GM19455 (cell line): ENCODE measurements around the gene BCL2A1.
"Not testable (repeated sequence)": the region's sequence is repeated elsewhere in the genome, so short reads cannot be mapped to it uniquely, and the experiment has no call there.

Experiments used
- ATAC-seq: cut with Tn5 transposase; IDR thresholded peaks from one replicate; pipeline ENCODE4 v1.9.1; 2021; ENCODE audit not compliant: unreplicated experiment

BCL2A1 gene

DNA sequence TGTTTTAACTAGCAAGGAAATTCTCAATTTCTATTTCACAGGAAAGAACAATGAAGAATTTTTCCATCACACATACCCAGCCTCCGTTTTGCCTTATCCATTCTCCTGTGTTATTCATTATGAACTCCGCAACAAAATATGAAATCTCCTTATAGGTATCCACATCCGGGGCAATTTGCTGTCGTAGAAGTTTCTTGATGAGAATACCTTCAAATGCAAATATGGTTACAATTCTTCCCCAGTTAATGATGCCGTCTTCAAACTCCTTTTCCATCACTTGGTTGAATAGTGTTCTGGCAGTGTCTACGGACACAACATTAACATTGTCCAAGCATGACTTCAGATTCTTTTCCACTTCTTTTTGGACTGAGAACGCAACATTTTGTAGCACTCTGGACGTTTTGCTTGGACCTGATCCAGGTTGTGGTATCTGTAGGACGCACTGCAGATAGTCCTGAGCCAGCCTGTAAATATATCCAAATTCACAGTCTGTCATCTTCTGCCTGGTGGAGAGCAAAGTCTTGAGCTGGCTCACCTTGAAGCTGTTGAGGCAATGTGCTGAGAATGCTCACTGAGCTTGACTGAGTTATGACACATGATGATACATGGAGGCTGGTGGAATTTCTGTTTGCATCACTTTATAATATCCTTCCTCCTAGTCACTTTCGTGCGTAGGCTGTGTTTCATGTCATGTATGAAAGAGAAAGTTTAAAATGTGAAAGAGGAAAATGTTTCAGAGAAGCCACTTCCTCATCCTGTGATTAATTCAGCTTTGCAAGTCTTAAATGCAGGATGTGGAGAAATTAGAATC lies at the start of gene BCL2A1:
Gene BCL2A1, minus strand, starts transcription at position 573 of the 811 bp plus-strand sequence. Its CDS starts 77 bp downstream, at position 496.
- ATAC-seq = peak; percentile 52

DNA sequence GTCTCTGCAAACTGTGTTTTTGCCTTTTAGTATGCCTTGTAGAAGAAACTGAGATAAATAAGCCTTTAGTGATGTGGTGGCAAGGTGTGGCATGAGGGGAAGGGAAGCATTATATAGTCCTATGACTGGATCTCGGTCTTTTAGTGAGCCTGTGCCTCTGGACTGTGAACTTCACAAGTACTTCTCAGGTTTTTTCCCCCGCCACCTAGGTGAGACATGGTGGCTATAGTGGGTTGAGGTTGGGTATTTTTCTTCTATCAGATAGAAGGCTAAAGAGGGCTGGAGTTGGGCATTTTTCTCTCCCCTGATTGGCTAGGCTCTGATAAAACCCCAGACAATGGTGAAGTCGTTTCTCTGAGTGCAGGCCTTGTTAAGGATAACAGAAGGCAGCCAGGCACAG lies 49.7 kb upstream of the BCL2A1 start:
- no peak for ATAC-seq

DNA sequence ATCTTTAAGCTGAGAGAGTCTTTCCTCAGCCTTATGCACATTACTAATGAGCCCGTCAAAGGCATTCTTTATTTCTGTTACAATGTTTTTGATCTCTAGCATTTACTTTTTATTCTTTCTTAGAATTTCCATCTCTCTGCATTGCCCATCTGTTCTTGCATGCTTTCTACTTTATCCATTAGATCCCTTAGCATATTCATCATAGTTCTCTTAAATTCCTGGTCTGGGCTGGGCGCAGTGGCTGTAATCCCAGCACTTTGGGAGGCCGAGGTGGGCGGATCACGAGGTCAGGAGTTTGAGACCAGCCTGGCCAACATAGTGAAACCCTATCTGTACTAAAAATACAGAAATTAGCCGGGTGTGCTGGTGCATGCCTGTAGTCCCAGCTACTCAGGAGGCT lies 49.2 kb upstream of the BCL2A1 start:
- ATAC-seq = not testable (repeated sequence)

DNA sequence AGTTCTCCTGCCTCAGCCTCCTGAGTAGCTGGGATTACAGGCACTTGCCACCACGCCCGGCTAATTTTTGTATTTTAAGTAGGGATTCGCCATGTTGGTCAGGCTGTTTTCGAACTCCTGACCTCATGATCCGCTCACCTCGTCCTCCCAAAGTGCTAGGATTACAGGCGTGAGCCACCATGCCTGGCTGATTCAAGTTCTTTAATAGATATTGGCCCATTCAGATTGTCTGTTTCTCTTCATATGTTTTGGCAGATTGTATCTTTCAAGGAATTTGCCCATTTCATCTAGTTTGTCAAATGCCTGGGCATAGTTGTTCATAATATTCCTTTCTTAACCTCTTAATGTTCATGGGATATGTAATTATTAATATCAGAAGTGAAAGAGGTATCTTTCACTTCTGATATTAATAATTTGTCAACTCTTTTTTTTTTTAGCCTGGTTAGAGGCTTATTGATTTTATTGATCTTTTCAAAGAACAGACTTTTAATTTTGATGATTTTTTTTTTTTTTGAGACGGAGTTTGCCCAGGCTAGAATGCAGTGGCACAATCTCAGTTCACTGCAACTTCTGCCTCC lies 48.3 kb upstream of the BCL2A1 start:
- ATAC-seq = no peak

DNA sequence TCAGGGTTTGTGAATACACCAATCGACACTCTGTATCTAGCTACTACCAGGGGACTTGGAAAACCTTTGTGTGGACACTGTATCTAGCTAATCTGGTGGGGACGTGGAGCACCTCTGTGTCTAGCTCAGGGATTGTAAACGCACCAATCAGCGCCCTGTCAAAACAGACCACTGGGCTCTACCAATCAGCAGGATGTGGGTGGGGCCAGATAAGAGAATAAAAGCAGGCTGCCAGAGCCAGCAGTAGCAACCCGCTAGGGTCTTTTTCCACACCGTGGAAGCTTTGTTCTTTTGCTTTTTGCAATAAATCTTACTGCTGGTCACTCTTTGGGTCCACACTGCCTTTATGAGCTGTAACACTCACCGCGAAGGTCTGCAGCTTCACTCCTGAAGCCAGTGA lies 46.1 kb upstream of the BCL2A1 start:
- not testable (repeated sequence) for ATAC-seq

DNA sequence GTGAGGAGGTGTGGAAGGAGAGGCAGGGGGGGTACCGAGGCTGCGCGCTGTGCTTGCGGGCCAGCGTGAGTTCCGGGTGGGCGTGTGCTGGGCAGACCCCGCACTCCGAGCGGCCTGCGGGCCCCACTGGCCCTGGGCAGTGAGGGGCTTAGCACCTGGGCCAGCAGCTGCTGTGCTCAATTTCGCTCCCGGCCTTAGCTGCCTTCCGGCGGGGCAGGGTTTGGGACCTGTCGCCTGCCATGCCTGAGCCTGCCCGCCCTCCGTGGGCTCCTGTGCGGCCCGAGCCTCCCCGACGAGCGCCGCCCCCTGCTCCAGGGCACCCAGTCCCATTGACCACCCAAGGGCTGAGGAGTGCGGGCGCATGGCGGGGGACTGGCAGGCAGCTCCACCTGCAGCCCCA lies 45.5 kb upstream of the BCL2A1 start:
- not testable (repeated sequence) for ATAC-seq

DNA sequence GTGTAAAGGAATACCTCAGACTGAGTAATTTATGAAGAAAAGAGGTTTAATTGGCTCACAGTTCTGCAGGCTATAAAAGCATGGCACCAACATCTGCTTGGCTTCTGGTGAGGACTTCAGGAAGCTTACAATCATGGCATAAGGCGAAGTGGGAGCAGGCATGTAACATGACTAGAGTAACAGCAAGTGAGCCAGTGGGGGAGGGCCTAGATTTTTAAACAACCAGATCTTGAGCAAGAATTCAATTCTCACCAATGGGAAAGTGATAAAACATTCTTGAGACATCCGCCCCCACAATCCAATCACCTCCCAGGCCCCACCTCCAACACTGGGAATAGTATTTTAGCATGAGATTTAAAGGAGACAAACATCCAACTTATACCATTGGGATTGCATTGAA lies 44.2 kb upstream of the BCL2A1 start:
- no peak for ATAC-seq

DNA sequence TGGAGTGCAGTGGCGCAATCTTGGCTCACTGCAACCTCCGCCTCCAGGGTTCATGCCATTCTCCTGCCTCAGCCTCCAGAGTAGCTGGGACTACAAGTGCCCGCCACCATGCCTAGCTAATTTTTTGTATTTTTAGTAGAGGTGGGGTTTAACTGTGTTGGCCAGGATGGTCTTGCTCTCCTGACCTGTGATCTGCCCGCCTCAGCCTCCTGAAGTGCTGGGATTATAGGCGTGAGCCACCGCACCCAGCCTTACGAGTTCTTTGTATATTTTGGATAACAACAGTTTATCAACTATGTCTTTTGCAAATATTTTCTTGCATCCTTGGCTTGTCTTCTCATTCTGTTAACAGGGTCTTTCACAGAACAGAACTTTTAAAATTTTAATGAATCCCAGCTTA lies 43.2 kb upstream of the BCL2A1 start:
- not testable (repeated sequence) for ATAC-seq

DNA sequence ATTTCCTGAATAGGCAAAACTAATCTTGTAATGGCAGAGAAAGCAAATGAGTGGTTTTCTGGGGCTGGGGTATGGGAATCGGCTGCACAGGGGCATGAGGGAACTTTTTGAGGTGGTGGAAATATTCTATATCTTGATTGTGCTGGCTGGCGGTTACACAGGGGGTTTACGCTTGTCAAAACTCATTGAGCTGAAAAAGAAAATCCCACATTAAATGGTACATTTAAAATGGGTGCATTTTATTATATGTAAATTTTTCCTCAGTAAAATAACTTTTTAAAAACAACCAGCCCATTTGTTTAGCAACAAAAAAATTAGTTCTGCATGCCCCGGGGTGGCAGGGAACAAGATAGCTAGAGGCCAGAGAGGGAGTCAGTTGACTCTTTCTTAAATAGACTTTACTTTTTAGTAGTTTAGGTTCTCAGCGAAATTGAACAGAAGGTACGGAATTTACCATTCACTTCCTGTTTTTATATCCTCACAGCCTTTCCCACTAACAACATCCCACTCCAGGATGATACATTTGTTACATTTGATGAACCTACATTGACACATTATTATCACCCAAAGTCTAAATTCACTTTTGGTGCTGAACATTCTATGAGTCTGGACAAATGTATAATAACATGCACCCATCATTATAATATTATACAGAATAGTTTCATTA lies 41.2 kb upstream of the BCL2A1 start:
- no peak for ATAC-seq

DNA sequence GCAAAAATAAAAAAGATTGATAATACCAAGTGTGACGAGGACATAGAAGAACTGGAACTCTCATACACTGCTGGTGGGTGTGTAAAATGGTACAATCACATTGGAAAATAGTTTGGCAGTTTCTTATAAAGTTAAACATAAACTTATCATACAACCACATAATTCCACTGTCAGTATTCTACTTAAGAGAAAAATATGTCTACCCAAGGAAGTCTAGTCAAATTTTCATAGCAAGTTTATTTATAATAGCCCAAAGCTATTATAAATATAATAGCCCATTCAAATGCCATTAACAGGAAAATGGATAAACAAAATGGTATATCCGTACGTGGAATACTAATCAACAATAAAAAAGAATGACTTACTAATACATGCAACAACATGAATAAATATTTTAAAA lies 40.6 kb upstream of the BCL2A1 start:
- no peak for ATAC-seq

DNA sequence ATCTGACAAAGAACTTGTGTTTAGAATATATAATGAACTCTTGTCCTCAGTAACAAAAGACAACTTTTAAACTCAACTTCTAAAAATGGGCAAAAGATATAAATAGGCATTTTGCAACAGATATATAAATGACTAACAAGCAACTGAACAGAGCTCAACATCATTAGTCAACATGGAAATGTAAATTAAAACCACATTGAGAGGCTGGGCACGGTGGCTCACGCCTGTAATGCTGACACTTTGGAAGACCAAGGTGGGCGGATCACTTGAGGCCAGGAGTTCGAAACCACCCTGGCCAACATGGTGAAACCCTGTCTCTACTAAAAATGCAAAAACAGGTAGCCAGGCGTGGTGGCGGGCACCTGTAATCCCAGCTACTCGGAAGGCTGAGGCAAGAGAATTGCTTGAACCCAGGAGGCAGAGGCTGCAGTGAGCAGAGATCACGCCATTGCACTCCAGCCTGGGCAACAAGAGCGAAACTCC lies 40.1 kb upstream of the BCL2A1 start:
- peak; percentile 44 for ATAC-seq

DNA sequence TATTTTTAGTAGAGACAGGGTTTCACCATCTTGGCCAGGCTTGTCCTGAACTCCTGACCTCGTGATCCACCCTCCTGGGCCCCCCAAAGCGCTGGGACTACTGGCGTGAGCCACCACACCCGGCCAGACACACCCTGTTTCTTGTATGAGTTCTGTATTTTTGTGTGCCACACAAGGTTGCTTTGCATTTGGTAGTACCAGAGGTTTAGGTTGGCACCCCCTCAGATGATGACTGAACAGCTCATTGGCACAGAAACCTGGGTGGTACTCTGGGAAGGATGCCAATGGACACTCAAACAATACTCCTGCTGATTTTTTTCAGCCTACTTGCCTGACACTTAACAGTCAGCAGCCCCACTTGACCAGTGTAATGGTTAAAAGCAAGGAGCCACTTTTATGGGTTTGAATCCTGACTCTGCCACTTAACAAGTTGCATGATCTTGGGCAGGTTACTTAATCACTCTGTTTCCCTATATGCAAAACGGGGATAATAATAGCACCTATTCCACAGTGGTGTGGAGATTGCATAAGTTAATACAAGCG lies 39.2 kb upstream of the BCL2A1 start:
- ATAC-seq = no peak

DNA sequence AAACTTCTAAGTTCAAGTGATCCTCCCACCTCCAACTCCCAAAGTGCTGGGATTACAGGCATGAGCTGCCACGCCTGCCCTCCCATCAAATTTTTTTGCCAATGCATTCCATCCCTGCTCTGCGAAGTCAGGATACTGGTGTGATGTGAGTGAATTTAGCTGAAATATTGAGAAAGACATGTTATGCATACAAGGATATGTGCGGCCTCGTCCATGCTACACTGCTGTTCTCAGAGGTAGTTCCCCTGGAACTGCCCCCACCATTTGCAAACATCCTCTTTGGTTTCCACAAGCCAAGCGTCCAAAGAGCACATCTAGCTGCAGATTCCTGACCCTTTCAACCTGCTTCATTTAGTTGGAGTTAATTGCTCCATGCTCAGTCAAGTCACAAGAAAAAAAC lies 36.5 kb upstream of the BCL2A1 start:
- ATAC-seq = no peak

DNA sequence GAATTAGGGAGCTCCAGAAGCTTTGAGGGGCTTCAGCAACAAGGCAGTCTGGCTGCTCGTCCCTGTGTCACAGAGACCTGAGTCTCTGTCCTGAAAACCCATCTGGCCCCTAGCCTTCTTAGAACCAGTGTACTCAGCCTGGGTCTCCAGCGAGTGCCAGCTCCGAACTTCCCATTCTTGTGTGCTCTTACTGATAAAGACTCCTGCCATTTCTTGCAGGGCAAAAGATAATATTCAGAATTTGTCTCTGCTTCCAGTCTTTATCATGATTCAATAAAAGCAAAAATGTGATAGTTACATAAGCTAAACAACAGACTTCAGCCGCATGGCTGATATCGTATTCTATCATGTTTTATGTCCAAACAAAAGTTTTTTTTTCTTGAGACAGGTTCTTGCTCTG lies 36.0 kb upstream of the BCL2A1 start:
- ATAC-seq = no peak

DNA sequence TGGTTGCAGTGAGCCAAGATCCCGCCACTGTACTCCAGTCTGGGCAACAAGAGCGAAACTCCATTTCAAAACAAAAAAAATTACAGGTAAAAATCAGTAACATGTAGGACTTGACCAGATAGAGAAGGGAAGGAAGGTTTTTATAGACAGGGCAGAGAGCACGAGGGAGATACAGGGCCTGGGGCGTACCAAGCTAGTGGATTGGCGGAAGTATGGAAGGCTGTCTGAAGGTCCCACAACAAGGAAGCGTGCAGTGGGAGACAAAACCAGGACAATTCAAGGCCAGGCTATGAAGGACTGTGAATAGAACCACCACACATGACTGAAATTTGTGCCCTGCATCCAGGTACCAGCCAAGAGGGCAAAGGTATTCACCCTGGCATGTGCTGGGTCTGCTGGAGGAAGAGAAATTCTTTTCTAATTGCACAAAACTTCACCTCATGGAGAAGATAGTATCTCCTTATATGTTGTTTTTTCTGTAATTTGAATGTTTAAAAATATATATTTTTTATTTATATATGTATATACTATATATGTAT lies 33.0 kb upstream of the BCL2A1 start:
- no peak for ATAC-seq

DNA sequence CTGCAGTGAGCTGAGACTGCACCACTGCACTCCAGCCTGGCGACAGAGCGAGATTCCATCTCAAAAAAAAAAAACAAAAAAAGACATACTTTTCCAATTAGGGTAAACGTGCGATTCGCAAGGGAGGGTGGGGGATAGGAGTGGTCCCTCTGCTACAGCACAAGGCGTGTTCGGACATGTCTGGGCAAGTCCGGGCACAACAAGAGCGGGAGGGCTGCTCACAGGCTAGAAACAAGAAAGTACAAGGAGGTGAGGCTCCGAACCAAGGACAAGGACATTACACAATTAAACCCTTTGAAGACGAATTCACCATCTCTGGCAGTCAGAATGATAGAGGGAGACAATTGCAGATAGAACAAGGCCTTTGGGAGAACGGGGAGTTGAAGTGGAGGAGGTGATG lies 32.2 kb upstream of the BCL2A1 start:
- no peak for ATAC-seq

DNA sequence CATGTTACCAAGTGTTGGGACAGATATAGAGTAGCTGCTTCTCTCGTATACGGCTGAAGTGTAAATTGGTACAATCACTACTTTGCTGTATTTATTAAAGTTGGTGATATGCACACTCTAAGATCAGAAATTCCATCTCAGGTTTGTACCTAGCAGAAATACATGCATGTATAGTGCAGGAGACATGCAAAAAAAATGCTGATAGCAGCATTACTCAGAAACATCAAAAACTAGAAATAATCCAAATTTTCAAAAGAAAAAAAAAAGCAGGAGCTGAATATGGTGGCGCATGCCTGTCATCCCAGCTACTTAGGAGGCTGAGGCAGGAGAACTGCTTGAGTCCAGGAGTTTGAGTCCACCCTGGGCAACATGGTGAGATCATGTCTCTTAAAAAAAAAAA lies 31.3 kb upstream of the BCL2A1 start:
- no peak for ATAC-seq

DNA sequence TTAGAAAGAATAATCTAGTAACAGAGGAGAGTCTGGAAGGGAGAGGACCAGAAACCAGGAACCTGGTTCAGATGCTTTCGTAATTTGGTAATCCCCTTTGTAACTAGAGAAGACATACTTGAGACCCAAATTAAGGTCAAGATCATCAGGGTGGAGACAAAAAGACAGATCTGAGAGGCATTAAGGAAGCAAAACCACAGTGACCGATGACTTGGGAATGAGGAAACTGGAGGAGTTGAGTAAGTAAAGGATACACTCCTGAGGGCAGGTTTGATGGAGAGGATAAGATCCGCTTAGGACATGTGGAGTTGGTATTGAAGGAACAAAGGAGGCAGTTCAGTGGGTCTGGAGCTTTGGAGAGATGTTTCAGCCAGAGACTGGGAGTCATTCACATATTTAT lies 23.6 kb upstream of the BCL2A1 start:
- ATAC-seq = no peak

DNA sequence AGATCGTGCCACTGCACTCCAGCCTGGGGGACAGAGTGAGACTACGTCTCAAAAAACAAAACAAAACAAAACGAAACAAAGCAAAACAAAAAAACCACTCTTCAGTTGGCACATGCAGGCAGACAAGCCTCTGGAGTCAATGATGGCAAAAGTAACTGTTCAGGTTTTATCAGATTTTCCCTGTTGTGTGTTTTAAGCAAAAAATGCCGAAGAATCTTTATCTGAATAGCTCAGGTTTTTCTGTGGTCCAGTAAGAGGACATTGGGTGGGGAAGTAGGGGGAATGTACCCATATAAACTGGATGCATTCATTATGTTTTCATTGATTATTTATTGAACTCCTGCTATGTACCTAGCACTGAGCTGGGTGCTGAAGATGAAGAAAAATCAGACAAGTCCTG lies 20.8 kb upstream of the BCL2A1 start:
- no peak for ATAC-seq

DNA sequence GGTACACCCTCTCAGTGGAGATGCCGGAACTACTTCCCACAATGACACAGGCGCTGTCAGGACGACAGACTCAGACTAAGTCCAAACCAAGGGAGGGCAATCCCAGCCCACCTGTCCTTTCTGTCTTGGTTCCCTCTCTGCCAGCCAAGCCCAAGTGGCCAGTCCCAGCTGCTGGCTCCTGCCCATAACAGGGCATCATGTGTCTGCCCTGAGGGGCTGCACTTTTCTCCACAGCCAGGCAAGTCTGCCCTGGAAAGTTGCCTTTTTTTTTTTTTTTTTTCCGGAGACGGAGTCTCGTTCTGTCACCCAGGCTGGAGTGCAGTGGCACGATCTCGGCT lies 20.0 kb upstream of the BCL2A1 start:
- no peak for ATAC-seq

DNA sequence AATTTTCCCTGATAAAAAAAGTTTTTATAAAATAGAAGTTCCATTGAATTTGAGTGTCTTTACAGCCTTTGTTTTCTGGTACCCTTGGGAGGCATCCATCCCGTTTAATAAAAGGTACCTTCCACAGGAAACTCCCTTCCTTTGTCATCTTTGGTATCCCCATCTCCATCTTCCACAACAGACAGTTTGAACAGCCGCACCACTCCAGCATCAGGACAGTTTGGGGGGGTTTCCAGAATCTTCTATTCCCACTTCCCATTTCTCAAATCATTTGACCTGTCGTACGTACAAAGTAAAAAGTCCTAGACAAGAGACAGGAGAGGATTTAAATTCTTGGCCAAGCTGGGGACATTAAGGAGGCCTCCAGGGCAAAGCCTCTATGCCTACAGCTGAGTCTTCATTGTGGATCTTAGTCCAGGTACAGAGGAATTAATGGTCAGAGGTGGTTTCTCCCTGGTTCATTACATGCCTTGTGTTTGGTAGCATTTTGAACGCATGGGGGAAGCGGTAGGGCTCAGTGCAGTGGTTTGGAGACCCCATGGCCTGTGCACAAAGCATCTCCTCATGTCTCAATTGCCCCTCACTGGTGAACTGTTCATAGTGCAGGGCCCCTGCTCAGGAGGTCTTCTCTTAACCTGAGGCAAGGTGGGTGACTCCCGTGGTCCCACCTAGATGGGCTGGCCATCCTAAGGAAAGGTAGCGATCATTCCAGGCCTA lies 19.4 kb upstream of the BCL2A1 start:
- ATAC-seq = no peak
